Measurements from ENCODE around the gene DHRS7B. TPM values are rescaled to one million over a fixed set of nuclear protein-coding genes. Genes with fewer than 3 reads are reported as not detected.
"Not testable (repeated sequence)": the region's sequence is repeated elsewhere in the genome, so short reads cannot be mapped to it uniquely, and the experiment has no call there.

DHRS7B gene, protein sequence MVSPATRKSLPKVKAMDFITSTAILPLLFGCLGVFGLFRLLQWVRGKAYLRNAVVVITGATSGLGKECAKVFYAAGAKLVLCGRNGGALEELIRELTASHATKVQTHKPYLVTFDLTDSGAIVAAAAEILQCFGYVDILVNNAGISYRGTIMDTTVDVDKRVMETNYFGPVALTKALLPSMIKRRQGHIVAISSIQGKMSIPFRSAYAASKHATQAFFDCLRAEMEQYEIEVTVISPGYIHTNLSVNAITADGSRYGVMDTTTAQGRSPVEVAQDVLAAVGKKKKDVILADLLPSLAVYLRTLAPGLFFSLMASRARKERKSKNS
- 10 to 100 TPM; 14.1 to 14.7 TPM for total RNA-seq

DNA sequence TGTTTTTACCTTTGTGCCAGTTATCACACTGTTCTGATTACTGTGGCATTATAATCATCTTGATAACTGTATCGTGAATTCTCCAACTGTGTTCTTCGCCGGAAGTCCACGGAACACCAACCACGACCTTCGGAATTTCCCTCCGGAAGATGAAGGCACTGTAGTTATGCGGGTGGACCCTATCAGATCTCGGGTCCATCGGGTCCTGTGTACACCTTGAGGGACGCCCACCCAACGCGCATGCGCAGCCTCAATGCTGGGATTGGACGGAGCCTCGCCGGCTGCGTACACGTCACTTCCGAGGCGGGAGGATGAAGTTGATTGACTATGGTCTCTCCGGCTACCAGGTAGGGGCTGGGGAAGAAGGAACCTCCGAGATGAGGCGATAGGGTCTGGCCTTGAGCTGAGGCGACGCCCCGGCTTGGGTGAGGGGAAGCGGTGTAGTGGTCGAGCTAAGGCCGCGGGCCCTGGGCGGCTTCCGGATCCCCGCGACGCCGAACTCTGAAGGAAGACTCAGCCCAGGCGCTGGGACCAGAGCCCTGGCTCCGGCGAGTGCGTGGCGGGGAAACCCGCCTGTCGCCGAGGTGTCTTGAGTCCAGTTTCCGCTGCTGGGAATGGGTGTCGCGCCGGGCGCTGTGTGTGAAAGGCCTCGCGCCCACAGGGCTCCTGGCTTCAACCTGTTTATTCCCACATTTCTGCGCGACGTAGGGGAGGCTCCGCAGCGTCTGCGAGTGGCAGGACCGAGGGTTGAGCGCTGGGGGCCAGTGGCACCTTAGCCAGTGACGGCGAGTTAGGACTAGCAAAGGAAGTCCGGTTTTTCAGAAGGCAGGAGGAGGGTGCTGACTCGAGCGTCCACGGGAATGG is at the start of gene DHRS7B:
TSS of gene DHRS7B (plus strand) at position 320 of the 864 bp plus-strand sequence. CDS start at position 328, 8 bp downstream.
- ChIA-PET CTCF (interaction anchor here (0.6 to 1.4 kb wide), 2 partner anchors 13 to 59 kb away, joined by 3 read pairs; no protein-coding TSS in a partner anchor), POLR2A (no interaction called here)
- Mint-ChIP-seq H3K27ac (peak within 1 kb of the TSS; percentile 95), H3K36me3 (ENCODE audit: low read depth) (peaks cover 5% of the 10 kb centered on the region), H3K4me3 (peak within 1 kb of the TSS; percentile 95), H3K9me3 (no peaks in the 10 kb centered on the region), H3K4me1 (peaks cover 43% of the 10 kb centered on the region), H3K27me3 (no peaks in the 10 kb centered on the region)
- DNase-seq: peak; percentile 97

DNA sequence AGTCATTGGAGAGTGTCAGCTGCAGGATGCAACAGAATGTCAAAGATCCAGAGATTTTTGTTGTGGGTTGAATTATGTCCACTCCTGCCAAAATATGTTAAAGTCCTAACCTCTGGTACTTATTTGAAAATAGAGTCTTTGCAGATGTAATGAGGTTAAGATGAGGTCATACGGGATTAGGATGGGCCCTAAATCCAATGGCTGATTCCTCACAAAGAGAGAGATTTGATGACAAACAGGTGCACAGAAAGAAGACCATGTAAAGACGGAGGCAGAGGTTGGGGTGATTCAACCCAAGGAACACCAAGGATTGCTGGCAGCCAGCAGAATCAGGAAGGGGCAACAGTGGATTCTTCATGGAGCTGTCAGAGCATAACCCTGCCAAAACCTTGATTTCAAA is 49.5 kb upstream of the DHRS7B start:
- Mint-ChIP-seq H3K36me3 (ENCODE audit: low read depth) (no peaks in the 10 kb centered on the region), H3K4me3 (no peak overlapping the region), H3K4me1 (no peaks in the 10 kb centered on the region), H3K9me3 (no peaks in the 10 kb centered on the region), H3K27ac (no peak overlapping the region), H3K27me3 (peaks cover 18% of the 10 kb centered on the region)
- ChIA-PET CTCF (interaction anchor here (0.9 to 1.7 kb wide), 2 partner anchors 18 to 25 kb away, joined by 3 to 6 read pairs; no protein-coding TSS in a partner anchor), POLR2A (no interaction called here)
- DNase-seq: no peak

GRCh38 chr17:21078016-21078780 is 48.6 kb upstream of the DHRS7B start:
- H3K4me1 Mint-ChIP-seq: no peaks in the 10 kb centered on the region
- no peak overlapping the region for H3K4me3 Mint-ChIP-seq
- peaks cover 18% of the 10 kb centered on the region for H3K27me3 Mint-ChIP-seq
- no peaks in the 10 kb centered on the region for H3K36me3 Mint-ChIP-seq (ENCODE audit: low read depth)
- ChIA-PET CTCF (interaction anchor here (1.7 kb wide), 1 partner anchor 17 kb away, joined by 6 read pairs; no protein-coding TSS in a partner anchor), POLR2A (no interaction called here)
- H3K9me3 Mint-ChIP-seq: no peaks in the 10 kb centered on the region
- DNase-seq: no peak
- no peak overlapping the region for H3K27ac Mint-ChIP-seq

- ChIA-PET CTCF (interaction anchor here (1.7 kb wide), 1 partner anchor 16 kb away, joined by 6 read pairs; no protein-coding TSS in a partner anchor), POLR2A (no interaction called here)
- Mint-ChIP-seq H3K27ac (no peak overlapping the region), H3K36me3 (ENCODE audit: low read depth) (no peaks in the 10 kb centered on the region), H3K9me3 (no peaks in the 10 kb centered on the region), H3K27me3 (peaks cover 18% of the 10 kb centered on the region), H3K4me1 (no peaks in the 10 kb centered on the region), H3K4me3 (no peak overlapping the region)
- DNase-seq: no peak
Observed at GRCh38 chr17:21079196-21079595, 47.6 kb upstream of the DHRS7B start.

DNA sequence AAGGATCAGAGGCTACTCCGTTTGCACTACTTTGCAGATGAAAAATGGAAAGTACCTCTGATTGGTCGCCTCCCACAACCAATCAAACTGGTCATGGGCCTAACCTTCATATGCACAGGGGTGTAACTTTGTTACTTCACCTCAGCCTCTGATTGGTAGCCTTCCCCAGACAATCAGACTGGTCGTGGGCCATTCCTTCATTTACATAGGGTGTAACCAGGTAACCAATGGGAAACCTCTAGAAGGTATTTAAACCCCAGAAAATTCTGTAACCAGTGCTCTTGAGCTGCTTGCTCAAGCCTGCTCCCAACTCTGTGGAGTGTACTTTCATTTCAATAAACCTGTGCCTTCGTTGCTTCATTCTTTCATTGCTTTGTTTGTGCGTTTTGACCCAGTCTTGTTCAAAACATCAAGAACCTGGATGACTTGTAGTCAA is 44.7 kb upstream of the DHRS7B start:
- Mint-ChIP-seq H3K4me1 (no peaks in the 10 kb centered on the region), H3K4me3 (no peak overlapping the region), H3K36me3 (ENCODE audit: low read depth) (no peaks in the 10 kb centered on the region), H3K27ac (no peak overlapping the region), H3K9me3 (no peaks in the 10 kb centered on the region), H3K27me3 (peaks cover 16% of the 10 kb centered on the region)
- ChIA-PET CTCF (interaction anchor here (0.6 kb wide), 1 partner anchor 126 kb away, joined by 3 read pairs; no protein-coding TSS in a partner anchor), POLR2A (no interaction called here)
- DNase-seq: no peak

DNA sequence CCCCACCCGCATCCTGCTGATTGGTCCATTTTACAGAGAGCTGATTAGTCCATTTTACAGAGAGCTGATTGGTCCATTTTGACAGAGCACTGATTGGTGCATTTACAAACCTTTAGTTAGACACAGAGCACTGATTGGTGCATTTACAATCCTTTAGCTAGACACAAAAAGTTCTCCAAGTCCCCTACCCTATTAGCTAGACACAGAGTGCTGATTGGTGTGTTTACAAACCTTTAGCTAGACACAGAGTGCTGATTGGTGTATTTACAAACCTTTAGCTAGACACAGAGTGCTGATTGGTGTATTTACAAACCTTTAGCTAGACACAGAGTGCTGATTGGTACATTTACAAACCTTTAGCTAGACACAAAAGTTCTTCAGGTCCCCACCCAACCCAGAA is 41.5 kb upstream of the DHRS7B start:
- H3K4me1 Mint-ChIP-seq; H3K9me3 Mint-ChIP-seq; H3K27me3 Mint-ChIP-seq; DNase-seq; H3K4me3 Mint-ChIP-seq; H3K36me3 Mint-ChIP-seq (ENCODE audit: low read depth); POLR2A ChIA-PET; H3K27ac Mint-ChIP-seq: not testable (repeated sequence)
- CTCF ChIA-PET: interaction anchor here (1.0 kb wide), 2 partner anchors 9 to 13 kb away, joined by 3 read pairs; no protein-coding TSS in a partner anchor

DNA sequence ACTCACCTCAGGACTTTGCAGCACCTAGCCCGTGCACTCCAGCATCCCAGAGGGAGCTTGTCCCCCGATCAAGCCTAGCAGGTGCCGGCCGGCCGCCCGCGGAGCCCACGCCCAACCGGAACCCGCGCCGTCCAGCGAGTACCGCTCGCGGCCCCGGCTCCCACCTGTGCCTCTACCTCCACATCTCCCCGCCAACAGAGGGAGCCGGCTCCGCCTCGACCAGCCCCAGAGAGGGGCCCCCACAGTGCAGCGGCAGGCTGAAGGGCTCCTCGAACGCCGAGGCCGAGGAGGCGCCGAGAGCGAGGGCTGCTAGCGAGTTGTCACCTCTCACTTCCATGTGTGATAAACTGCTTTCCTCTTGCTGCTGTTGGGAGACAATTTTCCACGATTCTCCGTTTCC is 41.1 kb upstream of the DHRS7B start:
- H3K4me1 Mint-ChIP-seq: no peaks in the 10 kb centered on the region
- DNase-seq: no peak
- H3K9me3 Mint-ChIP-seq: no peaks in the 10 kb centered on the region
- ChIA-PET POLR2A (no interaction called here), CTCF (interaction anchor here (1.0 kb wide), 1 partner anchor 13 kb away, joined by 3 read pairs; no protein-coding TSS in a partner anchor)
- H3K36me3 Mint-ChIP-seq (ENCODE audit: low read depth): no peaks in the 10 kb centered on the region
- no peak overlapping the region for H3K4me3 Mint-ChIP-seq
- H3K27me3 Mint-ChIP-seq: peaks cover 6% of the 10 kb centered on the region
- no peak overlapping the region for H3K27ac Mint-ChIP-seq

DNA sequence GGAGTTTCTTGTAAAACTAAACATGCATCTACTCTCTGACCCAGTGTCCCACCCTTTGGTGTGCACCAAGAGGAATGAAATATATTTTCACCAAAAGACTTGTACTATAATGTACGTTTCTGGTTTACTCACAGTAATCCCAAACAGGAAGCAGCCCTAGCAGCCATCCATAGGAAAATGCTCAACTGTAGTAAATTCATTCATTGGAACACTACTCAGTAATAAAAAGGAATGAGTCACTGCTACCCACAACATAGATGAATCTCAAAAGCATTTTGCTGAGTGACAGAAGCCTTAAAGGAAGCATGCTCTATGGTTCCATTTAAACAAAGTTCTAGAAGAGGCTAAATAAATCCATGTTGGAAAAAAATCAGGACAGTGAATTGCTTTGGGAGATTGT is 37.6 kb upstream of the DHRS7B start:
- Mint-ChIP-seq H3K27ac (no peak overlapping the region), H3K4me3 (no peak overlapping the region), H3K36me3 (ENCODE audit: low read depth) (no peaks in the 10 kb centered on the region), H3K27me3 (peaks cover 2% of the 10 kb centered on the region), H3K4me1 (no peaks in the 10 kb centered on the region), H3K9me3 (no peaks in the 10 kb centered on the region)
- CTCF ChIA-PET: no interaction called here
- POLR2A ChIA-PET: no interaction called here
- no peak for DNase-seq

DNA sequence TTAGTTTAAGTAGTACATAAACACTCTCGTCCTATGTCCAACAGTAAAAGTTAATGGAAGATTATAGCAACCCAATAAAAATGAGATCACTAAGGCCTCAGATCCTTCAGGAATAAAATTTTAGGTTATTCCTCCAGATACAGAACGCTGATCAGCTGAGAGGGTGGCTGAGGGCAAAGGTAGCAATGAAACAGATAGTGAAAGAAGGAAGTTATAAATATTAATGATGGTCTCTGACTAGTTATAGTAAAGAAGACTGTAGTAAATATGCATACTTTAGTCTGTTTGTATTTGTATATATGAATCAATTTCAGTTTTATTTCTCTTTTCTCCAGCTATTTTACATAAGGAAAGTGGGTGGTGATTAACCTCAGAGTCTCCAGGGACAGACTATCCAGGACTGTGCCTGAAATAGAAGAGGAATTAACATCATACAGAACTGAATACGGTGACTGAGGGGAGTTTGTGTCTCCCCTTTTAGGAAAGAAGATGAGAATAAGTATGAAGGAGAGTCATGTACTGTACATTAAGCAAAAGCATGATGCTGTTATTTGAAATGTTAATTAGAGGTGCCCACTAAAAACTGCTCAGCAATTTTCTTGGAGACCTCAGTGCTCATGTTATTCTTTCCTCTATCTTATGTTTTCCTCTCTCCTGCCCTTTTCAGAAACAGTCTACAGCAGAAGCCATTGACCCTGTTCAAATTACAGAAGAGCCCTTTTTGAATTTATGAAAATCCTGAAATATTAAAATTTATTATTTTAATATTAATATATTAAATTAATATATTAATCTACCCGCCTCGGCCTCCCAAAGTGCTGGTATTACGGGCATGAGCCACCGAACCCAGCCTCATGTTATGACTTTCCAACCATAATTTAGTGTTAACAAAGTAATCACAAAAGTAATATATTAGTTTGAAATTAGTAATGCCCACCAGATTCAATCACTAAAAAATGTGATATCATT is 36.5 kb upstream of the DHRS7B start:
- Mint-ChIP-seq H3K4me3 (no peak overlapping the region), H3K27ac (no peak overlapping the region), H3K9me3 (no peaks in the 10 kb centered on the region), H3K36me3 (ENCODE audit: low read depth) (no peaks in the 10 kb centered on the region), H3K4me1 (peaks cover under 1% of the 10 kb centered on the region), H3K27me3 (peaks cover 2% of the 10 kb centered on the region)
- ChIA-PET CTCF (no interaction called here), POLR2A (no interaction called here)
- DNase-seq: no peak

- Mint-ChIP-seq H3K4me3 (no peak overlapping the region), H3K9me3 (no peaks in the 10 kb centered on the region), H3K27me3 (peaks cover 2% of the 10 kb centered on the region), H3K36me3 (ENCODE audit: low read depth) (no peaks in the 10 kb centered on the region), H3K4me1 (peaks cover 1% of the 10 kb centered on the region), H3K27ac (no peak overlapping the region)
- no peak for DNase-seq
- POLR2A ChIA-PET: no interaction called here
- CTCF ChIA-PET: interaction anchor here (0.7 to 1.2 kb wide), 2 partner anchors 8 to 38 kb away, joined by 3 to 4 read pairs; no protein-coding TSS in a partner anchor
Observed at GRCh38 chr17:21090902-21091618, 35.7 kb upstream of the DHRS7B start.

DNA sequence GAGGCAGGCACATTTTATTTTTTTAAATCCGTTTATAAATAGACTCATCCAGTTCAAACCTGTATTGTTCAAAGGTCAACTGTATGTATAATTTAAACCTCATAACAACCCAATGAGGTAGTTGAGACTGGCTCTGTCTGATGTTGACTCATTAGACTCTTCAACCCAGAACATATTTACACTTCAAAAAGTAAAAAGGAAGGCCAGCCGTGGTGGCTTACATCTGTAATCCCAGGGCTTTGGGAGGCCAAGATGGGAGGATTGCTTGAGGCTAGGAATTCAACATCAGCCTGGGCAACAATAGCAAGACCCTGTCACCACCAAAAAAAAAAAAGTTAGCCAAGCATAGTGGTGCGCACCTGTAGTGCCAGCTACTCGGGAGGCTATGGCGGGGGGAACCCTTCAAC is 32.5 kb upstream of the DHRS7B start:
- ChIA-PET POLR2A (no interaction called here), CTCF (interaction anchor here (0.8 to 2.0 kb wide), 4 partner anchors 10 to 28 kb away, joined by 3 to 6 read pairs (median 3); no protein-coding TSS in a partner anchor)
- H3K4me1 Mint-ChIP-seq: peaks cover 19% of the 10 kb centered on the region
- no peak overlapping the region for H3K4me3 Mint-ChIP-seq
- no peak overlapping the region for H3K27ac Mint-ChIP-seq
- H3K36me3 Mint-ChIP-seq (ENCODE audit: low read depth): no peaks in the 10 kb centered on the region
- H3K9me3 Mint-ChIP-seq: no peaks in the 10 kb centered on the region
- H3K27me3 Mint-ChIP-seq: no peaks in the 10 kb centered on the region
- no peak for DNase-seq

Data from activated CD4-positive, alpha-beta T cell treated with anti-CD3 and anti-CD28 coated beads, Interleukin-2, amount 10 ng/mL, durations not matched to agents 7 days and 5 days (primary cell).